ENCODE measurements around the gene CD247. TPM values are rescaled to one million over a fixed set of nuclear protein-coding genes. Genes with fewer than 3 reads are reported as not detected.
"Not testable (repeated sequence)": the region's sequence is repeated elsewhere in the genome, so short reads cannot be mapped to it uniquely, and the experiment has no call there.

CD247 gene
- polyA plus RNA-seq (ENCODE audit: insufficient read depth in 1 of 5, insufficient read length in 5 of 5, low replicate concordance in 1 of 5), result 1 to 10 TPM; 1.2 to 3.3 (median 1.7) TPM
- long read RNA-seq, donor 1, partial matches to known transcripts, result 0 of 1 reads
- long read RNA-seq, donor 1, other reads (novel, unspliced or antisense), result 0 of 1 reads
- long read RNA-seq, donor 2, result 0 reads
- long read RNA-seq, donor 3, result 0 reads
- long read RNA-seq, donor 4, result 0 reads
- long read RNA-seq, donor 5, result 0 reads
- long read RNA-seq, donor 6, partial matches to known transcripts, result 0 of 2 reads
- long read RNA-seq, donor 6, other reads (novel, unspliced or antisense), result 0 of 2 reads
- long read RNA-seq, donor 7, result 0 reads
- long read RNA-seq, donor 8, result 0 reads

- no peak for DNase-seq
Observed at GRCh38 chr1:167518331-167518700, at the start of gene CD247. Gene CD247 (minus strand): TSS chr1:167518529. CDS start chr1:167518465, 64 bp downstream.

- no peak for DNase-seq
Observed at GRCh38 chr1:167567663-167568062, 49.3 kb upstream of the CD247 start.

- DNase-seq, result no peak
Observed at GRCh38 chr1:167566766-167567165, 48.4 kb upstream of the CD247 start.

GRCh38 chr1:167565922-167566321 lies 47.6 kb upstream of the CD247 start:
- DNase-seq, result no peak

- DNase-seq, result no peak
Observed at GRCh38 chr1:167564612-167565270, 46.4 kb upstream of the CD247 start.

DNA sequence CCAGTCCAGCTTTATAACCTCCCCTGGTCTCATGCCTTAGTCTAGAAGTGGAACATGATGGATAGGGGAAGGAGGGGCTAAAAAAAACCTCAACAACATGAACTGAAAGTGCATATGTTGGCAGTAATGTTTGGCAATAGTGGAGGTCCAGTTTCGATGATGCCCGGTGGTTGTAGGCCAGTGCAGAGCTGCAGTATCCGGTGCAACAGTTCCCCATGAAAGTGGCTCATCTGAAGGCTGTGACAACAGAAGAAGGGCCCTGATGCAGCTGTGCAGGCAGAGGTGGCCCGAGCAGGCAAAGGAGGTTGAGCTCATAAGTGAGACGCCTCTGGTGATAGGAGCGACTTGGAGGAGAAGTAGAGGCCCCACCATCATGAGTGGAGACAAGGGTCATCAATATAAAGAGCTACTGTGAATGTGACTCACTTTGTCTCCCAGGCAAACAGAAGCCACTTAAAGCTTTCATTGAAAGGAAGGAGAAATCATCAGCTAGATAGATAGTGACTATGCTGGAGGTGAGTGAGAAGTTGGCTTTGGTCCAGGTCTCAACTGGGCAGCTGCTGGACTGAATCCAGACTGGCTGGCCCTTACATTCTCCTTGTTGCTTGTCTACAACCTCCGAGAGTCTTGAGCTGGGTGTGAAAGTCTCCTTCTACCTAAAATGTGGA lies 45.4 kb upstream of the CD247 start:
- no peak for DNase-seq

DNA sequence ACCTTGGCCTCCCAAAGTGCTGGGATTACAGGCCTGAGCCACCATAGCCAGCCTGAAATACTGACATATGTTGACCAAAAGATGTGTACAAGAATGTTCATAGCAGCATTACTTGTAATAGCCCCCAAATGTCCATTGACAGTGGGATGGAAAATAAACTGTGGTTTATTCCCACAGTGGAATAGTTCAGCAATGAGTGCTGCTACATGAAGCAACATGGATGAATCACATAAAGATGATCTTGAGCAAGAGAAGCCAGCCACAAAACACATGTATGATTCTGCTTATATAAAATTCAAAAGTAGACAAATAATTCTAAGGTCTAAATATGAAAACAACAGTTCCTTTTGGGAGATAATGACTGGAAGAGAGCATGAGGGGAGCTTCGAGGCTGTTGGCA lies 44.4 kb upstream of the CD247 start:
- no peak for DNase-seq

- DNase-seq, result no peak
Observed at GRCh38 chr1:167561753-167562152, 43.4 kb upstream of the CD247 start.

DNA sequence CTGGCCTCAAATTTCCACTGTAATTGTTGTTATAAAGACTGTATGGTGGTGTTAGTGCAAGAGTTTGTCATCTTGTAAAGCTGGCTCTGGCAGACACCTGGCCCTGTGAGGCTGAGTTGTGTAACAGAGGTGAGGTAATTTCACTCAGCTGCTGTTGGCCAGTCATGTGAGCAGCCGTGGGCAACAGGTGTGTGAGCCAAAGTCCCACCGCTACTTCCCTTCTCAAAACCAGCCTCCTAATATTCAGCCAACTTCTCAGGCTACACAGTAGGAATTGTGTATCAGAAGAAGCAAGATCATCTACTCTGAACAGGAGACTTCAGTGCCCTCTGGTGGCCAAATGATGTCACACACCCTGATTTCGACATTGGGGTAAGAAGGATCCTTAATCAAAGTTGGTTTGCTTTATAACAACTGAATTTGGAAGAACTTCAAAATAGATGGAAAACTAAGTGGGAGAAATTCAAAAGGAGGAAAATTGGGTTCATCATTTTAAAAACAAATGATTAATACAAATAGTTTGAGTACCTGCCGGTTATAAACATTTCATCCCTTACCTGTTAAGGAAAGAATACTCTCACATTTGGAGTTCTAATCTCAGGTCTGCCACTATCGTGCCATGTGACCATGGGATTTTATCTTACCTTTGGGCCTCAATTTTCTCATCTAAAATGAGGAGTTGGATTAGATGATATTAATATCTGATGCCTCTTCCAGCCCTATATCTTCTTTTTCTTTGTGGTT lies 37.8 kb upstream of the CD247 start:
- peak; percentile 46 to 59 for DNase-seq

- DNase-seq, result not testable (repeated sequence)
Observed at GRCh38 chr1:167555072-167555471, 36.7 kb upstream of the CD247 start.

DNA sequence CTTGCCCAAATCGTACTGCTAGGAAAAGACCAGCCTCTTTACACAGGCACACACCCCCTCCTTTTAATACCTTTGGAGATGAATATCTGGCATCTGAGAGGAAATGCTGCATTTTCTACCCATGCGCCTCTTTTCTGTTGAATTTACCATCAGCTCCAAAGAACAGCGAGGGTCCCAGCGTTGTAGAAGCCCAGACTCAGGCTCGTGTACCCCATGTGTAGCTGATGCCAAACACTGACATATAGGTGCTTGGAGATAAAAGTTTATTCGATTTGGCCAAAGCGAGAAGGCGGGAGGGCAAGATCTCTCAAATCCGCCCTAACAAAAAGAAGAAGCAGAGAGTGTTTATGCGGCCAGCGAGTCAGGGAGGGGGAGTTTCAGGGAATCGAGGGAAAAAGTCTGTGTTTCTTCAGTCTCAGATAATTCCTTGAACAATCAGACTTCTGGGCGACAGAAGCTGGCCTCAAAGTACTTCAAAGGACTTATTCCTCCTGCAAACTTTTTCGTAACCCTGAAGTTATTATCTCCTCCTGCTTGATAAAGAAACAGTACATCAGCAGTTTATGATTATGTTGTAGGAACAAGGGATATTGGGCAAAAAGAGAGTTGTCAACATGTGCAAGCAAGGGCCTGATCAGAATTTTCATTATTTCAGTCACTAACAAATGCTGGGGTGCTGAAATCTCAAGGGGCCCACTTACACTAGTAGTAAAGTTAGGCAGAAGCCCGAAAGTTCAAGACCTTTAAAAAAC lies 35.9 kb upstream of the CD247 start:
- peak in 1 of 2 donors; percentile 29 for DNase-seq

DNA sequence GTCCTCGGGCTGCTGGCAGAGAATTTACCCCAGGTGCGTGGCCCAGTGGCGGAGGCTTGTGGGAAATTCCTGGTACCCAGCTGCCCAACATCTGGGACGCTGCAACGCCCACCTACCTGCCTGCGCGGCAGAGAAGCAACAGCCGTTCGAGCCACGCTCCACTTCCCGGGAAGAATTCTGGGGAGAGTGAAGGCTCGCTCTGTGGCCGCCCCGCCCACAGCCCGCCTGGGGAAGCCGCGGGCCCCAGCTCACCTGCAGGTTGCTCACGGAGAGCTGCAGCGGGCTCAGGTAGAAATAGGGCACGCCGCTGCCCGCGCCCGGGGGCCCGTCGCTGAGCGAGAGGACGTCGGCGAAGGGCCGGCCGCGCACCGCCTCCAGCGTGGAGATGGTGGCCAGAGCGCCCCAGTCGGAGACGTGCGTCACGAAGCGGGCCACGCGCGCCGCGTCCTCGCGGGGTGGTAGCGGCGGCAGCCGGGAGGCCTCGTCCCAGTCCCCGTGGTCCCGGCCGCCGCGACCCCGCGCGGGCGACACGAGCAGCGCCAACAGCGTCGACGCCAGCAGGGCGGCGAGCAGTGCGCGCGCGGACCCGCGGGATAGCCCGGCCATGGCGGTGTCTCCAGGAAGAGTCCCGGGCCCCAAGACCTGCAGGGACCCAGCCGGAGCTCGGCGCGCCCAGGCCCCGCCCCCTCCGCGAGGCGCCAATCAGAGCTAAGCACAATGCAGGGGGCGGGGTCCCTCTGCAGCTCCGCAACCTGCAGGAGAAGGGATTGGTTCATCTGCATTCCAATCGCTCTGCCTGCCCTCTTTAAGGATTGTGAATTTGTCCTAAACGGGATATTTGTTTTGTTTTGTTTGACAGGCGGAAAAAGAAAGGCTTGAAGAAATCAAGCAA lies 35.1 kb upstream of the CD247 start, which contains the start of gene CREG1:
Gene CREG1, minus strand, starts transcription at position 627 of the 892 bp plus-strand sequence.
- peak; percentile 92 for DNase-seq

GRCh38 chr1:167551362-167551761 lies 33.0 kb upstream of the CD247 start:
- DNase-seq, result no peak

GRCh38 chr1:167548059-167548932 lies 30.0 kb upstream of the CD247 start:
- DNase-seq, result peak in 1 of 2 donors; percentile 23

- no peak for DNase-seq
Observed at GRCh38 chr1:167546935-167547334, 28.6 kb upstream of the CD247 start.

DNA sequence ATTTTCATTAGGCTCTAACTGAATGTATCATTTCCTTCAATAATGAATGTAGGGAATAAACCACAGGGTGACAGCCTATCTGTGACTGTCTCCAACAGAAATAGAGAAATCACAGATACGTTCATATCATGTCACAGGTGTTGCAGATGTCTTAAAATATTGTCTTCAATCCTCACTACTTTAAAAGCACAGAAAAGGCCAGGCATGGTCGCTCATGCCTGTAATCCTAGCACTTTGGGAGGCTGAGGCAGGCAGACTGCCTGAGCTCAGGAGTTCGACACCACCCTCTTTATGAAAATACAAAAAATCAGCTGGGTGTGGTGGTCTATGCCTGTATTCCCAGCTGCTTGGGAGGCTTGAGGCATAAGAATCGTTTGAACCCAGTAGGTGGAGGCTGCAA lies 27.0 kb upstream of the CD247 start:
- no peak for DNase-seq

DNA sequence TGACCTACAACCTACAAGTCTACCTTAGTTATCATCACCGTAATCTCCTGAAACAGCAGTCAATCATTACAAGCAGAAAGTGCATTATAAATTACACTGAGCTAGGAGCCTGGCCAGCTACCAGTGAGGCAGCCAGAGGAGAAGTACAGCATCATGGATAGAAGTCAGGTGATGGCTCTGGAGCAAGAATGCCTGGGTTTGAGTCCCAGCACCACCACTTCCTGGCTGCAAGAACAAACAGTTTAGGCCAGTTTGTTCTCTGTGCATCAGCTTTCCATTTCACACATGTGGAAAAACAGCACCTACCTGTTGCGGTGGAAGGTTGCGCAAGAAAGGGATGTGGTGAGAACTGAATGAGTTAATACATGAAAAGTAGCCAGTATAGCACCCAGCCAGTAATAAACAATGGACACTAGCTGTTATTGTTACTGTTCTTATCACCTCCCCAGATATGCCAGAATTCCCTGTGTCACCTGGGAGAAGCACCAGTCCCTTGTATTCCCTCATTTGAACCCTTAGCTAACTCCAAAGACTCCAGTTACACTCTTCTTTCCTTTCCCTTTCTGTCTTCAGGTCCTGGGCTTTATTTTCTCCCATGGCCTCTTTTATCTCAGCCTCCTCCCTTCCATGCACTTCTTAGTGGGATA lies 26.2 kb upstream of the CD247 start:
- DNase-seq, result no peak

- no peak for DNase-seq
Observed at GRCh38 chr1:167543199-167543990, 25.1 kb upstream of the CD247 start.

Data from right lung (tissue), 10 donors.